ENCODE measurements around the gene UTS2B.

DNA sequence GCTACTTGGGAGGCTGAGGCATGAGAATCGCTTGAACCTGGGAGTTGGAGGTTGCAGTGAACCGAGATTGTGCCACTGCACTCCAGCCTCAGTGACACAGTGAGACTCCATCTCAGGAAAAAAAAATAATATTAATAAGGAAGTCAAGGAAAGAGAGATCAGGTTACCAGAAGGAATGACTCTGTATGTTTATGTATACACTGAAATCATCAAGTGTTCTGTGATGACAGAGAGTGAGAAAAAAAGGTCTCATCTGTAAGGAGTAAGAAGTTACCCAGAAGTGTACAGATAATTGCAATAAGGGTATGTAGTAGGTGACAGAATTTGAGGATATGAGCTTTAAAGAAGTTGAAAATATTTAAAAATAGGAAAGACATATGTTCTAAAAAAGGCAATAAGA, 5.4 kb downstream of the UTS2B start:
- no peak for TF ChIP-seq POLR2A (IDR thresholded peaks at IDR 0.05)
- TF ChIP-seq, protein P1, sequence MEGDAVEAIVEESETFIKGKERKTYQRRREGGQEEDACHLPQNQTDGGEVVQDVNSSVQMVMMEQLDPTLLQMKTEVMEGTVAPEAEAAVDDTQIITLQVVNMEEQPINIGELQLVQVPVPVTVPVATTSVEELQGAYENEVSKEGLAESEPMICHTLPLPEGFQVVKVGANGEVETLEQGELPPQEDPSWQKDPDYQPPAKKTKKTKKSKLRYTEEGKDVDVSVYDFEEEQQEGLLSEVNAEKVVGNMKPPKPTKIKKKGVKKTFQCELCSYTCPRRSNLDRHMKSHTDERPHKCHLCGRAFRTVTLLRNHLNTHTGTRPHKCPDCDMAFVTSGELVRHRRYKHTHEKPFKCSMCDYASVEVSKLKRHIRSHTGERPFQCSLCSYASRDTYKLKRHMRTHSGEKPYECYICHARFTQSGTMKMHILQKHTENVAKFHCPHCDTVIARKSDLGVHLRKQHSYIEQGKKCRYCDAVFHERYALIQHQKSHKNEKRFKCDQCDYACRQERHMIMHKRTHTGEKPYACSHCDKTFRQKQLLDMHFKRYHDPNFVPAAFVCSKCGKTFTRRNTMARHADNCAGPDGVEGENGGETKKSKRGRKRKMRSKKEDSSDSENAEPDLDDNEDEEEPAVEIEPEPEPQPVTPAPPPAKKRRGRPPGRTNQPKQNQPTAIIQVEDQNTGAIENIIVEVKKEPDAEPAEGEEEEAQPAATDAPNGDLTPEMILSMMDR (IDR thresholded peaks at IDR 0.05) = no peak

Measured in uterus (tissue), 2 donors.